GM18505 (cell line): ENCODE measurements around the gene BAIAP2.

Experiments
- ATAC-seq: cut with Tn5 transposase; IDR thresholded peaks from one replicate; pipeline ENCODE4 v1.9.1; 2021; ENCODE audit not compliant: unreplicated experiment
- POLR2A ChIP-seq: IDR thresholded peaks from 4 replicates; pipeline ENCODE4 v1.6.1; 2011; ENCODE audit warnings: borderline replicate concordance; ENCODE audit not compliant: insufficient read depth, insufficient read length; ENCODE audit errors: extremely low read depth

BAIAP2 gene

GRCh38 chr17:80997424-80998117 is 37.4 kb upstream of the BAIAP2 start:
- ATAC-seq, result no peak
- no peak for TF ChIP-seq POLR2A

DNA sequence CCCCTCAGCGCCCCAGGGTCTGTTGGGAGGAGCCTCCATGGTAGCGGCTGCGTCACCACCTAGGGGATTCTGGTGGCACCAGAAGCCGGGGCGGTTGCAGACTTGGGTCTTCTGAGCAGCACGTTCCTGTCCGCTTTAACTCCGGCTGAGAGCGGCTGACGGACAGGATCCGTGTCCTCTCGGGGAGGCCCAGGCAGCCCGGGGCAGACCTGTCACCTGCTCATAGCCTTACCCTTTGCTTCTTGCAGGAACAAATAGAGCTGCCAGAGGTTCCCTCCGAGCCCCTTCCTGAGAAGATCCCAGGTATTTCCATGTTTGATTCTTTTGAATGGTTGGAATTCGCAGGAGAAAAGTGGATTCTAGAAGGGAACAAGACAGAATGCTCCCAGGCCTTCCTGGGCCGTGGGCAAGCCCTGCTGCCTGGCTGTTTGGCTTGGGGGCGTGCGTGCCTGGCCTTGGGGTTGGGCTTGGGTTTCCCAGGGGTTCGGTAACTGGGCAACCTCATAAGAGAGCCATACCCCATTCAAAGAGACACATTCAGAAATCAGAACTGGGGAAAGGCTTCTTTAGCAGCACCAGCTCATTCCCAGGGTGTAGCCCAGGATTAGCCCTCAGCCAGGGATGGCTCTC is 36.7 kb upstream of the BAIAP2 start:
- no peak for TF ChIP-seq POLR2A
- ATAC-seq, result no peak

DNA sequence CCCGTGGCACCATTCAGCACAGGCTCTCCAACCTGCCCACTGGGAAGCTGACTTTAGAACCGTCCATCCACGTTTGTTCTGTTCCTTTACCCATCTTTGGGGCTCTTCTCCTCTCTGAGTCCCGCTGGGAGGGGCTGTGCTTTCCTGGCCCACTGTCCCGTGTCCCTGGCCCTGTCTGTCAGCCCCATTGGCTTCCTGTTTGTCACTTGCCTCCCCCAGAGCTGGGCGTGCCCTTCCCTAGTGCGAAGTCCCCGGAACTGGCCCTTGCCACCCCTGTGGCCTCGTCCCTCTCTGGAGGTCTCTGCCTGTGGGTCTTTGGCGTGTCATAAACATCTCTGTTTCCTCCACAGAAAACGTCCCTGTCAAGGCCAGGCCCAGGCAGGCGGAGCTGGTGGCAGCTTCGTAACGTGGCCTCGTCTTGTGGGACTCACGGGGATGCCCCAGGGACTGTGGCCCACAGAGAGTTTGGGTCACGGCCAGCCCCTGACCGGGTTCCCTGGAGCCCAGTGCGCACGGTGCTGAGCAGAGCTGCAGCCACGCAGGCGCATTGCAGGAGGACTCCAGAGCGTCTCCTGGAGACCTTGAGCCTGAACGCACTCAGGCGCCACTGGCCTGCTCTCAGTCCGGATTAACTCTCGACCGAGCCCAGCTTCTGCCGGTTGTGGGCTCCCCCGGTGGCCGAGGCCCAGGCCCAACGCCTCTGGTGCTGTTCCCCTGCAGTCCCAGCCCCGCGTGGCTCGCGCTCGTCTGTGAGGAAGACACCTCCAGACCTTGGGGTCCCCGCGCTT is 36.0 kb upstream of the BAIAP2 start:
- TF ChIP-seq POLR2A, result no peak
- ATAC-seq, result no peak

DNA sequence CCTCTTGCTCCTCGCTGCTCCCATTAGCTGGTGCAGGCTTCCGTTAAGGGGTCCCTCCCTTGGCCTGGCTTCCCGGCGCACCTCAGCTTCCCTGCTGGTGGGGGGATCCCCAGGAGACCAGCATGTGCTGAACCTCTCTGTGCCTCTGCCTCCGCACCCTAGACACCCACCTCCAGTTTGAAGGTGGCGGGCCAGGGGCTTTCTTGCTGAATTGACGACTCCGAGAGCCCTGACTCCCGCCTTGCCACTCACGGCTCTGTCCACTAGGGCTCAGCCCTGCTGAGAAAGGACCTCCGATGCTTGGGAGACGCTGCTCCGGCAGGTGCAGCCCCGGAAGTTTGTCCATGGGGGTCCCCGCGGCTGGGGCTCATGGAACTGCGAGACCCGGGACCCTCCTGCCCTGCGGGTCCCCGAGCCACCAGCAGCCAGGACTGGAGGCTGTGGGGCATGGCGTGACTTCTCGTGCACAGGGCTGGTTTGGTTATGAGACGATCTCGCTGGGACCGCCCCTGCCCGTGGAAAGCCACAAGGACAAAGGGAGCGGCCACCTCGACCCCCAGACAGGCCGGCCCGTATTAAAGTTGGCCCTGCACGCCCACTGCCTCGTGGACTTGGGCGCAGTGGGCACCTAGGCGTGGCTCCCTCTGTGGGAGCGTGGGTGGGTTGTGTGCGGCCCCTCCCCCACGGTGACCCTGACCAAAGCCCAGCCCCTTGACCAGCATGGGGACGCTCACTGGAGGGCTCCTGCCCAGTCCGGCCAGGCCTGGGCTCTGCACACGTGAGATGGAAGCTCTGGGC is 35.2 kb upstream of the BAIAP2 start:
- no peak for ATAC-seq
- no peak for TF ChIP-seq POLR2A

GRCh38 chr17:81000334-81000630 is 34.7 kb upstream of the BAIAP2 start:
- ATAC-seq, result no peak
- TF ChIP-seq POLR2A, result no peak

DNA sequence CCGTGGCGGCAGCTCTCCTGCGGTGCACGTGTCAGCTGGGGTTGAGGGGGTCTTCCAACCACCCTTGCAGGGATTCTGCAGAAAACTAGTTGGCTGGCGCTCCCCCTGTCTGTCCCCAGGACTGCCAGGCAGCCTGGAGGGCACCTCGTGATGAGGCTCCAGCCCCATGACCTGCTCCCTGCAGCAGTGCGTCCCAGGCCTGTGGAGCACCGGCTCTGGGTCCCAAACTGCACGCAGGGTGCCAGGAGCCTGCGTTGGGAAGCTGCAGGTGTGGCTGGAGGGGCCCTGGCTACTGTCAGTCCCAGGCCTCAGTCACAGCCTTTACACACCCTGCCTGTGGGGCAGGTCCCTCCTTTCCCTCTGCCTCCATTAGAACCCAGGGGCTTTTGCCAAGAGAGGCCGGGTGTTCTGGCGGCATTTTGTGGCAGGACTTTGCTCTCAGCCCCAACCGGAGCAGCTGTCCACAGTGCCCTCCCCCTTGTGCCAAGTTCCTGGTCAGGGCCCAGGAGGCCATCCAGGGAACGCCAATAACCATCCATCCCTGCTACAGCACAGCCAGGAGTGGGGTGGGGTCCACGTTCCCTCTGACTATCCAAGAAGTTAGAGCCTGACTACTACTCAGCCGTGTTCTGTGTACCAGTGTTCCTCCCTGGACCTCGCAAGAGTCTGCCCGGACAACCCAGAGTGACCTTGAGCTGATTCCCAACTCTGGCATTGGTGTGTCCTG is 34.2 kb upstream of the BAIAP2 start:
- no peak for TF ChIP-seq POLR2A

DNA sequence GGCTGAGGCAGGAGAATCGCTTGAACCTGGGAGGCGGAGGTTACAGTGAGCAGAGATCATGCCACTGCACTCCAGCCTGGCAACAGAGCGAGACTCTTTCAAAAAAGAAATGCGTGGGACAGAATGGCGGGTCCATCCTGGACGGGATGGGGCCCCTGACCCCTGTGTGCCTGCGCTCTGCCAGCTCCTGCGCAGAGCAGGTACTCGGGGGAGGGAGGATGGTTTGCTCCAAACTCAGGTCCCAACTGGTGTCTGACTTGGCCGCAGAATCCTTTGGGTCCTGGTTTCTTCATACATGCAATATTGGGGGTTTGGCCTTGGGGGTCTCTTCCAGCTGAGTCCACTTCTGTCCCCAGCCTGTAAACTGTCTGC is 33.0 kb upstream of the BAIAP2 start:
- ATAC-seq, result no peak
- TF ChIP-seq POLR2A, result no peak

More for the DNA sequence above, 34.2 kb upstream of the BAIAP2 start:
- no peak for ATAC-seq

DNA sequence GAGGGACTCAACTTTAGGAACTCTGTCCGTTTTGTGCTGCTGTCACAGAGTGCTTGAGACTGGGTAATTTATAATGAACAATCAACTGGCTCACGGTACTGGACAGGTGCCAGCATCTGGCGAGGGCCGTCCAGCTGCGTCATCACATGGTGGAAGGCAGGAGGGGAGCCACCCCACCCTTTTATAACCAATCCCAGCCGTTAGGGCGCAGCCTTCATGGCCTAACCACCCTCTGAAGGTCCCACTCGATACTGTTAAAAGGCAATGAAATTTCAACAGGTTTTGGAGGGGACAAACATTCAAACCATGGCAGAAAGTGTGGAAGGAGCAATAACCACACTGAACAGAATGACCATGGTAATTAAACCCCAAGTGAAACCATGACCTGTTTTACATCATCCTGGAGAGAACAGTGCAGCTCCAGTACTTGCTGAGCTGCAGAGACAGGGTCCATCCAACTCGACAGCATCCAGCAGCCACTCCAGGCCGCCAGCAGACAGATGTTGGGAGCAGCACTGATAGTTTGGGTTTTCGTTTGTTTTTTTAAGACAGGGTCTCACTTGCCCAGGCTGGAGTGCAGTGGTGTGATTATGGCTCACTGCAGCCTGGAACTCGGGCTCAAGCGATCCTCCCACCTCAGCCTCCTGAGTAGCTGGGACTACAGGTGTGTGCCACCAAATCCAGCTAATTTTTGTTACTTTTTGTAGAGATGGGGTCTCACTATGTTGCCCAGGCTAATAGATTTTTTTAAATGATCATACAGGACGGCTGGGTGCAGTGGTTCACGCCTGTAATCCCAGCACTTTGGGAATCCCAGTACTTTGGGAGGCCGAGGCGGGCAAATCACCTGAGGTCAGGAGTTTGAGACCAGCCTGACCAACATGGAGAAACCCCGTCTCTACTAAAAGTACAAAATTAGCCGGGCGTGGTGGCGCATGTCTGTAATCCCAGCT is 32.3 kb upstream of the BAIAP2 start:
- no peak for TF ChIP-seq POLR2A
- no peak for ATAC-seq

DNA sequence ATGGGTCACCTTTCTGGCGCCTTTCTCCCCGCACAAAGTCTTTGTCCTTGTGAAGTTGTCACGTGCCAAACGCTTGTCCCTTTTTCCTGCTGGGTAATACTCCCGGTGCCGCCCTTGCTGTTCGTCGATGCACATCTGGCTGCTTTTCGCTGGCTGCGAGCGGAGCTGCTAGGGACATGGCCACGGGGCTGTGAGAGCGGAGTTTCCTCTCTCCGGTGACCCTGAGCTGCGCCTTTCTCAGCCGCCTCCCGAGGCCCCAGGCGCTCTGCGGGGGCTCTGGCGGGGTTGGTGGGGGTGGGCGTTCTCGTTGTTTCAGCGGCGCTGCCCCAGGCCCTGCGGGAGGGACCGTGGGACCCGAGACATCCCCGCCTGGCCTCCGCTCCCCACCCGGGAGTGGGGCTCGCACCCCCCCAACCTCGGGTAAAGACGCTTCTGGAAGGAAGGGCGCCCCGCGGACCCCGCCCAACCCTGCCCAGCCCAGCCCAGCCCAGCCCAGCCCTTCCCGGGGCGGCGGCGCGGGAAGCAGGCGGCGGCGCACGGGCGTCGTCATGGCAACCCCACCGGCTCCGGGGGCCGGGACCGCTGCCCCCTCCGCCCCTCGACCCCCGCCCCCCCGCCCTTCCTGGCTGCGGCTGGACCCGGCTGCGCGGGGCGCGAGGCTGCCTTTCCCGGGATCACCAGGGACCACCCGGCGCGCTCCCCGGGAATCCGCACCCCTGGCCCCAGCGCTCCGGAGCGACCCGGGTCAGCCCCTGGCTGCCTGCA is 31.1 kb upstream of the BAIAP2 start:
- no peak for ATAC-seq
- TF ChIP-seq POLR2A, result no peak

GRCh38 chr17:81006891-81007290 is 28.1 kb upstream of the BAIAP2 start:
- no peak for TF ChIP-seq POLR2A
- no peak for ATAC-seq

DNA sequence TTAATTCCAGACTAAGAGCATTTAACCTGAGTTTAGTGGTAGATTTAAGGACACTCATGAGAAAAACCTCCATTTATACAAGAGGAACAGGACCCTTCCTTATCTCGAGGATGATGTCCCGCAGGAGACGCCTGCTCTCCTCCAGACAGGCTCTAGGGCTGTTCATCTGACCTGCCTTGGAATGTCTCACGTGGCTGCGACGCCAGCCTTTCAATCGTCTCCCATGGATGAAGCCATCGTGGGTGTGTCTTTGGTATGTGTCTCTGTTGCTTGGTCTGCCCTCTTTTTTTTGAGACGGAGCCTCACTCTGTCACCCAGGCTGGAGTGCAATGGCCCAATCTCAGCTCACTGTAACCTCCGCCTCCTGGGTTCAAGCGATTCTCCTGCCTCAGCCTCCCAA is 26.8 kb upstream of the BAIAP2 start:
- no peak for ATAC-seq
- TF ChIP-seq POLR2A, result no peak
